Measurements from ENCODE around the gene CRKL.

GRCh38 chr22:20959578-20960461 is 42.6 kb downstream of the CRKL start:
- TF ChIP-seq CTCF (conservative IDR thresholded peaks at IDR 0.05) (no peak), ZFX (IDR thresholded peaks at IDR 0.05) (no peak)

Data from C4-2B (cell line).